Transverse colon (tissue), 4 donors: ENCODE results near the gene MEMO1. TPM values are rescaled to one million over a fixed set of nuclear protein-coding genes. Genes with fewer than 3 reads are reported as not detected.

Source experiments
- DNase-seq: peaks from one replicate; pipeline ENCODE4 v3.0.0-alpha.2; 2019
- H3K27ac ChIP-seq, 4 donors: fragments of 200-600 bp; sonication (generic); 2 replicates each; pipeline ENCODE4 v1.5.1; 2016 to 2018; ENCODE audit warnings: inconsistent platforms in 4 of 4
- H3K27me3 ChIP-seq: fragments of 200-600 bp; sonication (generic); 2 replicates; pipeline ENCODE4 v1.5.1; 2017; ENCODE audit warnings: inconsistent platforms
- H3K36me3 ChIP-seq, 4 donors: fragments of 200-600 bp; sonication (generic); 2 replicates each; pipeline ENCODE4 v1.5.1; 2017 to 2019; ENCODE audit warnings: inconsistent platforms in 4 of 4
- H3K4me1 ChIP-seq, 4 donors: fragments of 200-600 bp; sonication (generic); 2 replicates each; pipeline ENCODE4 v1.5.1; 2017 to 2020; ENCODE audit warnings: inconsistent platforms in 4 of 4
- H3K4me3 ChIP-seq, 4 donors: fragments of 200-600 bp; sonication (generic); 1 replicate in 1 of 4; 2 replicates in 3 of 4; pipeline versions ENCODE4 v1.5.1 to v1.6.1; 2017 to 2019; ENCODE audit warnings: inconsistent platforms in 4 of 4
- H3K9me3 ChIP-seq, 2 donors: fragments of 200-600 bp; sonication (generic); 2 replicates each; pipeline ENCODE4 v1.5.1; 2017 to 2019; ENCODE audit warnings: inconsistent platforms in 2 of 2
- EP300 ChIP-seq: sonication (generic); formaldehyde crosslinking; IDR thresholded peaks from one replicate; pipeline ENCODE4 v1.6.1; 2017; ENCODE audit warnings: antibody characterized with exemption, low read depth
- POLR2A ChIP-seq: fragments of 450-650 bp; IDR thresholded peaks from one replicate; pipeline ENCODE4 v1.6.1; 2016; ENCODE audit warnings: antibody characterized with exemption, mild to moderate bottlenecking, moderate library complexity
- POLR2AphosphoS5 ChIP-seq, 3 donors: sonication (generic); formaldehyde crosslinking; IDR thresholded peaks; one replicate each; pipeline ENCODE4 v1.6.1; 2016; ENCODE audit warnings: antibody characterized with exemption in 3 of 3
- WGBS, 2 donors: methylation state at CpG; one replicate each; pipeline ENCODE4 v1.1.5; 2018; ENCODE audit warnings: low coverage in 1 of 2; 5-methylcytosine and 5-hydroxymethylcytosine counted together
- in situ Hi-C, 4 donors: fragments of 200-750 bp; cut with MboI; loops; one replicate each; pipeline versions ENCODE4 v1.15.0 to v1.15.1; 2017; ENCODE audit warnings: low sequenced_read_pairs in 3 of 4, low pct_ligation_motif_present in 1 of 4, low pct_unique_long_range_greater_than_20kb in 1 of 4
- intact Hi-C: fragments of 100-400 bp; cut with DNase I; formaldehyde crosslinking; loops from one replicate; pipeline ENCODE4 v1.15.1; 2023; ENCODE audit warnings: low total_unique reads
- total RNA-seq, 4 donors: library from RNA; depleted of rRNA; stranded (reverse); fragments of >200 nt; gene quantifications; one replicate each; pipeline ENCODE4 v1.1.0, GENCODE V29; 2016
- TF ChIP-seq, protein P1 (sequence below), 5 experiments: fragments of 200-600 bp in 3 of 5; fragments of 450-650 bp in 2 of 5; sonication (generic) in 3 of 5; IDR thresholded peaks; 1 replicate in 2 of 5; 2 replicates in 3 of 5; pipeline ENCODE4 v1.5.1; 2016 to 2017; ENCODE audit warnings: antibody characterized with exemption in 5 of 5, inconsistent platforms in 3 of 5, mild to moderate bottlenecking in 2 of 5, moderate library complexity in 1 of 5

The MEMO1 gene
- total RNA-seq, 4 donors from 2014 or later: 7.5 to 25.1 (median 17.0) TPM

DNA sequence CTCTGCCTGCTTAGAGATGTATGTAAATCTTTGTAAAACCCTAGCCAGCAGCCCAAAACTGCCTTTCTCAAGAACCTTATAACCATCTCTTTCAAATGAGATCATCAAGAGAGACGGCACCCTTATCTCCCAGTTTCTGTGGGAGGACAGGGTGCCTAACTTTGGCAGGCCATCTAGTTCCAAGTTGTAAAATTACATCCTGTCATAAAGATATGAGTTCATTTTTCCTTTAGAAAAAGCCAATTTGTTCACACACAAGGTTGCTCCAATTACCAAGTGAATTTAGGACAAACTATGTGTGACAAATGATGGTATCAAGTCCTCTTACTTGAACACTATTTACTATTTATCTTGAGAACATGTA is 65.3 kb downstream of the MEMO1 start:
- Histone ChIP-seq H3K36me3 (peaks cover 0 to 8% (median 0%) of the 10 kb centered on the region in 4 donors), H3K4me1 (no peaks in the 10 kb centered on the region), H3K9me3 (no peaks in the 10 kb centered on the region), H3K27ac (no peak overlapping the region), H3K4me3 (no peak overlapping the region), H3K27me3 (no peaks in the 10 kb centered on the region)
- intact Hi-C loops (no loop called here), in situ Hi-C loops (no loop called here)
- 20 to 50% methylated on average over 1 of the region's 1 CpG for WGBS, 2 donors
- no peak for DNase-seq
- TF ChIP-seq EP300 (no peak), POLR2A (no peak), POLR2AphosphoS5 (IDR thresholded peaks at IDR 0.05) (no peak)
- TF ChIP-seq, protein P1, sequence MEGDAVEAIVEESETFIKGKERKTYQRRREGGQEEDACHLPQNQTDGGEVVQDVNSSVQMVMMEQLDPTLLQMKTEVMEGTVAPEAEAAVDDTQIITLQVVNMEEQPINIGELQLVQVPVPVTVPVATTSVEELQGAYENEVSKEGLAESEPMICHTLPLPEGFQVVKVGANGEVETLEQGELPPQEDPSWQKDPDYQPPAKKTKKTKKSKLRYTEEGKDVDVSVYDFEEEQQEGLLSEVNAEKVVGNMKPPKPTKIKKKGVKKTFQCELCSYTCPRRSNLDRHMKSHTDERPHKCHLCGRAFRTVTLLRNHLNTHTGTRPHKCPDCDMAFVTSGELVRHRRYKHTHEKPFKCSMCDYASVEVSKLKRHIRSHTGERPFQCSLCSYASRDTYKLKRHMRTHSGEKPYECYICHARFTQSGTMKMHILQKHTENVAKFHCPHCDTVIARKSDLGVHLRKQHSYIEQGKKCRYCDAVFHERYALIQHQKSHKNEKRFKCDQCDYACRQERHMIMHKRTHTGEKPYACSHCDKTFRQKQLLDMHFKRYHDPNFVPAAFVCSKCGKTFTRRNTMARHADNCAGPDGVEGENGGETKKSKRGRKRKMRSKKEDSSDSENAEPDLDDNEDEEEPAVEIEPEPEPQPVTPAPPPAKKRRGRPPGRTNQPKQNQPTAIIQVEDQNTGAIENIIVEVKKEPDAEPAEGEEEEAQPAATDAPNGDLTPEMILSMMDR (IDR thresholded peaks at IDR 0.05): no peak

DNA sequence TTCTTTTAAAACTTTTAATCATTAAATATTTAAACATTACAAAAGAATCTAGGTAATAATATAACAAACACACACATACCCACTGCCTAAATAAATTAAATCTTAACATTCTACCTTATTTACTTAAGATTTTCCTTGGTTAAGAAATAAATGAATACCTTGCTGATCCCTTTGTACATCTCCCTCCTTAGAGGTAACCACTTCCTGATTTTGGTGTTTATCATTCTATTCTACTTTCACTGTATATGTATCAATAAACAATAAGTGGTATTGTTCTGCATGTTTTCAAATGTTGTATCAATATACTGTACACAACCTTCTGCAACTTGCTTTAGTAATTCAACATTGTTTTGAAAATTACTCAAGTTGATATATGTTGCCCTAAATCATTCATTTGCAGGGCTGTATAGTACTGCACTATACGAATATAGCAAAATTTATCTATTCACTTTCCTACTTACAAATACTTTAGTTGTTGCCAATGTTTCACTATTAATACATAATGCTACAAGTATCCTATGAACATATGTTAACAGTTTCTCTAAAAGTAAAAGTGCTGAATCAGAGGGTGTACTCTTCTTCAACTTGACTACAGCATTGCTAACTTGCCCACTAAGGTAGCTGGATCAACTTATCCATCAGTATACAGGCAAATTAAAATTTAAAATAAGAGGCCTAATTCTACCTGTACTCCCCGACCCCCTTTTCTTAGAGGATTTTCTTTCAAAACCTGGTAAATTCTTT is 65.8 kb downstream of the MEMO1 start:
- H3K4me3 ChIP-seq: no peak overlapping the region
- in situ Hi-C loops: no loop called here
- no peak overlapping the region for H3K27ac ChIP-seq
- H3K4me1 ChIP-seq: no peaks in the 10 kb centered on the region
- TF ChIP-seq, protein P1 (IDR thresholded peaks at IDR 0.05): no peak
- TF ChIP-seq POLR2A (no peak), EP300 (no peak), POLR2AphosphoS5 (IDR thresholded peaks at IDR 0.05) (no peak)
- no peaks in the 10 kb centered on the region for H3K9me3 ChIP-seq
- no peak for DNase-seq
- peaks cover 0 to 8% (median 0%) of the 10 kb centered on the region in 4 donors for H3K36me3 ChIP-seq
- intact Hi-C loops: no loop called here
- H3K27me3 ChIP-seq: no peaks in the 10 kb centered on the region
- 79 to 86% methylated on average over 2 of the region's 2 CpGs for WGBS, 2 donors

DNA sequence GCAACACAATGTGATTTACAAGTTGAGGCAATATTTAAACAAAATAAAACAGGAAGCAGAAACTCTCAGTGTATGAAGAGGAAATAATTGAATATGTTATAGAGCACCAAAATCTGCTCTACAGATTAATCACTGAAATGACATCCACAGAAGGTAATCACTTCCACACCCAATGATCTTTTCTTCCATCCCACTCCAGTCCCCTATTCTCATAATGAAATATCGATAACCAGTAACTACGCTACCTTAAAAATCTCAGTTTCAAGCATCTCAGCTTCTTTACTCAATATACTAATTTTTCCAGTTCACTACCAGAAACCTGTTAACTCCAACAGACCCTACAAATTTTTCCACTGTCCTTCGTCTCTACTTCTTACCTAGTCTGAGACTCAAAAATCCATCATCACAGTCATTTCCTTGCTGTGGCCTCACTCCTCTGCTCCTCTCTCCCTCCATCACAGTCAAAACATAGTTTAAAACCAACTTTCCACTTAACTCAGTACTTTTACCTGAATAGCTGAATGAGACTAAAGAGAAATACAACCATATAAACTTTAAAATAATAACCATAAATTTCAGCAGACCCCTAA is 67.1 kb downstream of the MEMO1 start:
- Histone ChIP-seq H3K27ac (no peak overlapping the region), H3K36me3 (peaks cover 0 to 8% (median 0%) of the 10 kb centered on the region in 4 donors), H3K9me3 (no peaks in the 10 kb centered on the region), H3K27me3 (no peaks in the 10 kb centered on the region), H3K4me3 (no peak overlapping the region), H3K4me1 (no peaks in the 10 kb centered on the region)
- 92 to 96% methylated on average over 3 of the region's 3 CpGs for WGBS, 2 donors
- intact Hi-C loops: no loop called here
- DNase-seq: no peak
- TF ChIP-seq POLR2AphosphoS5 (IDR thresholded peaks at IDR 0.05): no peak
- no peak for TF ChIP-seq EP300
- TF ChIP-seq POLR2A: no peak
- TF ChIP-seq, protein P1 (IDR thresholded peaks at IDR 0.05): no peak
- in situ Hi-C loops: no loop called here

DNA sequence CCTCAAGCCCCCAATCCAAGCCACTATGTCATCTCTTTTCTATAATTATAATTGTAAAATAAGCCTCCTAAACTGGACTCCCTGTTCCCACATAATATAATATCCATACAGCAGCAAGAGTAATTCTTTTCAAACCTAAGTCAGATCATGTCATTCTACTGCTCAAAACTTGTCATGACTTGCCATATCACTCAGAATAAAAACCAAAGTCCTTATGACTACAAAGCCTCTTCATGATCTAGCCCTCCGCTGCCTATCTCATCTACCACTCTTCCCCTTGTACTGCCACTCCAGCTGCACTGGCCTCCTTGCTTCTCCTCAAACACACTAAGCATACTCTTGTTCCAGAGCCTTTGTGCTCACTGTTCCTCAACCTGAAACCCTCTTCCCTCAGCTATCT is 69.9 kb downstream of the MEMO1 start:
- Histone ChIP-seq H3K36me3 (peaks cover 0 to 8% (median 0%) of the 10 kb centered on the region in 4 donors), H3K4me1 (no peaks in the 10 kb centered on the region), H3K4me3 (no peak overlapping the region), H3K27me3 (no peaks in the 10 kb centered on the region), H3K27ac (no peak overlapping the region), H3K9me3 (no peaks in the 10 kb centered on the region)
- no peak for DNase-seq
- intact Hi-C loops: no loop called here
- in situ Hi-C loops: no loop called here
- WGBS, 2 donors: 96 to 100% methylated on average over 1 of the region's 1 CpG
- no peak for TF ChIP-seq POLR2A
- no peak for TF ChIP-seq EP300
- TF ChIP-seq, protein P1 (IDR thresholded peaks at IDR 0.05): no peak
- no peak for TF ChIP-seq POLR2AphosphoS5 (IDR thresholded peaks at IDR 0.05)
